MM.1S (cell line): ENCODE results near the gene MEIOSIN.

Experiments used
- EZH2 ChIP-seq: fragments of 300-600 bp; sonication (generic); optimal IDR thresholded peaks from 2 replicates; pipeline ENCODE3; 2017; ENCODE audit warnings: low read depth, mild to moderate bottlenecking, antibody characterized with exemption, low read length, mixed read lengths
- EZH2phosphoT487 ChIP-seq: fragments of 300-600 bp; sonication (generic); IDR thresholded peaks from 2 replicates; pipeline ENCODE4 v1.6.1; 2018; ENCODE audit warnings: antibody characterized with exemption, low read length
- TF ChIP-seq, protein P1 (sequence below): fragments of 300-600 bp; sonication (generic); IDR thresholded peaks from 2 replicates; pipeline ENCODE4 v1.5.1; 2016; ENCODE audit warnings: antibody characterized with exemption, low read length, mixed read lengths

DNA sequence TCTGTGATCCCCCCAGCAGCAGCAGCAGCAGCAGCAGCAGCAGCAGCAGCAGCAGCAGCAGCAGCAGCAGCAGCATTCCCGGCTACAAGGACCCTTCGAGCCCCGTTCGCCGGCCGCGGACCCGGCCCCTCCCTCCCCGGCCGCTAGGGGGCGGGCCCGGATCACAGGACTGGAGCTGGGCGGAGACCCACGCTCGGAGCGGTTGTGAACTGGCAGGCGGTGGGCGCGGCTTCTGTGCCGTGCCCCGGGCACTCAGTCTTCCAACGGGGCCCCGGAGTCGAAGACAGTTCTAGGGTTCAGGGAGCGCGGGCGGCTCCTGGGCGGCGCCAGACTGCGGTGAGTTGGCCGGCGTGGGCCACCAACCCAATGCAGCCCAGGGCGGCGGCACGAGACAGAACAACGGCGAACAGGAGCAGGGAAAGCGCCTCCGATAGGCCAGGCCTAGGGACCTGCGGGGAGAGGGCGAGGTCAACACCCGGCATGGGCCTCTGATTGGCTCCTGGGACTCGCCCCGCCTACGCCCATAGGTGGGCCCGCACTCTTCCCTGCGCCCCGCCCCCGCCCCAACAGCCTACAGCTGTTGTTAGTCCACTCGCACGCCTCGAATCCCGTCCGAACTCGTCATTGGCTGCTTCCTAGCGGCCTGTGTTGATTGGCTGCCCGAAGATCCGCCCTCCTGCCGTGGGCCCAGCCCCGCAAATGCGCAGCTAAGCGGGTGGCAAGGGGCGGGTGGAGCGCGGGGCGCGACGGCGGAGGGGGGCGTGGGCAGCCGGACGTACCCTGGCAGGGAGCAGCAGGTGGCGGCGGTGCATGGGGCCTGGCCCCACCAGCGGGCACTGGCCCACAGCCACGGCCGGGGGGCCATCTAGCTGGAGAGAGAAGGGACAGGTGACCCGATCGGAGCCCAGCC lies 37.2 kb downstream of the MEIOSIN start:
- TF ChIP-seq, protein P1, sequence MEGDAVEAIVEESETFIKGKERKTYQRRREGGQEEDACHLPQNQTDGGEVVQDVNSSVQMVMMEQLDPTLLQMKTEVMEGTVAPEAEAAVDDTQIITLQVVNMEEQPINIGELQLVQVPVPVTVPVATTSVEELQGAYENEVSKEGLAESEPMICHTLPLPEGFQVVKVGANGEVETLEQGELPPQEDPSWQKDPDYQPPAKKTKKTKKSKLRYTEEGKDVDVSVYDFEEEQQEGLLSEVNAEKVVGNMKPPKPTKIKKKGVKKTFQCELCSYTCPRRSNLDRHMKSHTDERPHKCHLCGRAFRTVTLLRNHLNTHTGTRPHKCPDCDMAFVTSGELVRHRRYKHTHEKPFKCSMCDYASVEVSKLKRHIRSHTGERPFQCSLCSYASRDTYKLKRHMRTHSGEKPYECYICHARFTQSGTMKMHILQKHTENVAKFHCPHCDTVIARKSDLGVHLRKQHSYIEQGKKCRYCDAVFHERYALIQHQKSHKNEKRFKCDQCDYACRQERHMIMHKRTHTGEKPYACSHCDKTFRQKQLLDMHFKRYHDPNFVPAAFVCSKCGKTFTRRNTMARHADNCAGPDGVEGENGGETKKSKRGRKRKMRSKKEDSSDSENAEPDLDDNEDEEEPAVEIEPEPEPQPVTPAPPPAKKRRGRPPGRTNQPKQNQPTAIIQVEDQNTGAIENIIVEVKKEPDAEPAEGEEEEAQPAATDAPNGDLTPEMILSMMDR = peak; percentile 88
- TF ChIP-seq EZH2phosphoT487 (no peak), EZH2 (no peak)
